Activated T-cell treated with anti-CD3 and anti-CD28 coated beads, Interleukin-2, amount 50 U/mL, for 48 hours (primary cell): ENCODE data around the gene CARMIL1.
"Not testable (repeated sequence)": the region's sequence is repeated elsewhere in the genome, so short reads cannot be mapped to it uniquely, and the experiment has no call there.

Experiments
- DNase-seq, 2 experiments: peaks; one replicate each; pipeline ENCODE4 v3.0.0-alpha.2; 2020

Gene CARMIL1

GRCh38 chr6:25371037-25371347 is 91.8 kb downstream of the CARMIL1 start:
- no peak for DNase-seq

DNA sequence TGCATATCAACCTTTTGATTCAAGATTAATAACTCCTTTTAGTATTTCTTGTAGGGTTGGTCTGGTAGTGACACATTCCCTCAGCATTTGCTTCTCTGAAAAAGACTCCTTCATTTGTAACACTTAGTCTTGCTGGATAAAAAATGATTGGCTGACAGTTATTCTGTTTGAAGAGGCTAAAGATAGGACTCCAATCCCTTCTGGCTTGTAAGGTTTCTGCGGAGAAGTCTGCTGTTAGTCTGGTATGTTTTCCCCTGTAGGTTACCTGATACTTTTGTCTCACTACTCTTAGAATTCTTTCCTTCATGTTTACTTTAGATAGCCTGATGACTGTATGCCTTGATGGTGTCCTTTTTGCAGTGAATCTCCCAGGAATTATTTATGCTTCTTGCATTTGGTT is 96.0 kb downstream of the CARMIL1 start:
- DNase-seq = no peak

GRCh38 chr6:25377664-25378063 is 98.5 kb downstream of the CARMIL1 start:
- DNase-seq = no peak

- no peak for DNase-seq
Observed at GRCh38 chr6:25381077-25381476, 101.9 kb downstream of the CARMIL1 start.

GRCh38 chr6:25382476-25382875 is 103.3 kb downstream of the CARMIL1 start:
- not testable (repeated sequence) for DNase-seq

DNA sequence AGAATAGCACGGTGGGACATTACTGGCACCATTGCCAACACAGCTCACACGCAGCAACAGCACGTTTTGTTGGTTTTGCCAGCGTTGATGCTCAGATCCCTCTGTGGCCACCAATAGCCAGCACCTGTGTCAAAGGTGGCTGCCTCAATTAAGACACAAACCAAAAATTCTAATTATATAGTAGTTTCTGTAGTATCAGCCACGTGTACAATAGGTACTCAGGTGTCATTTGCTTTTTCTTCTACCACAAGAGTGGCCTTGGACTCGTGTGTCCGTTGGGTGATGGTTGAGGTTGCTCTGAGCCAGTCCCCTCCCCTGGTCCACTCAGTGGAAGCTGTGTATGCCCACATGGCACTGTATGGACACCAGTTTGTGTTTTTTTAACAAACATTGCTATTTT is 105.1 kb downstream of the CARMIL1 start:
- no peak for DNase-seq

- no peak for DNase-seq
Observed at GRCh38 chr6:25384967-25385366, 105.8 kb downstream of the CARMIL1 start.

DNA sequence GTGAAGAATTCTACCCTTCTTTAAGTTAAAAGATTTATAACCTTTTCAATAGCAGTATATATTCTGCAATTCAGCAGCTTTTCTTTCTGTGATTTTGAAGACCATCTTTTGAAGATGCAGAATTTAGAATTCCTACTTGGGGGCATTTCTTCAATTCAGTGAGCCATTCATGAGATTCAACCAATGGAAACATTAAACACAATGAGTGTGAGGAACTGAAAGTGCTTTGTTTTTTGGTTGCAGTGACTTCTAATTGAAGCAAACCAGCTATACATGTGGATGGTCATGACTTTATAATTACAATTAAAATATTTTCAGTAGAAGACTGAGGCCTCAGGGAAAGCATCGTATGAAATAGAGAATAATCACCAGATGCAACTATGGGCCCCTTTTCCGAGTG is 108.3 kb downstream of the CARMIL1 start:
- no peak for DNase-seq

DNA sequence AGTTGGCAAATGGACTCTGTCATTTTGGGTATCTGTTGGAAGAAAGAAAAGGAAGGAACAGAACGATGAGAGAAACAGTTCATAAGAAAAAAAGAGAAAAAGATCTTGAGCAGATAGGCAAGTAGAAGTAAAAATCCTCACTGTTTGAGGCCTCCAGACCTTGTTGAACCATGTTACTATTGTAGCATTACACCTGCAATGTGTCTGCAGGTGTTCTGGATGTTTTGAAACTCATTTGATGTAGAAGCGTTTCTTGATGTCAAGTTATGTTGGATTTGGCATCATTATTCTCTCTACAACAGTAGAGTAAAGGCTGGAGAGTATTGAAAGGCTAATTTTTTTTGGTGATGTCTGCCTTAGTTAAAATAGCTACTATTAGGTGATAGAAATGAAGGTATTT is 108.7 kb downstream of the CARMIL1 start:
- no peak for DNase-seq

GRCh38 chr6:25388776-25389175 is 109.6 kb downstream of the CARMIL1 start:
- no peak for DNase-seq

GRCh38 chr6:25389471-25389870 is 110.3 kb downstream of the CARMIL1 start:
- DNase-seq = no peak

- no peak for DNase-seq
Observed at GRCh38 chr6:25392372-25392771, 113.2 kb downstream of the CARMIL1 start.

DNA sequence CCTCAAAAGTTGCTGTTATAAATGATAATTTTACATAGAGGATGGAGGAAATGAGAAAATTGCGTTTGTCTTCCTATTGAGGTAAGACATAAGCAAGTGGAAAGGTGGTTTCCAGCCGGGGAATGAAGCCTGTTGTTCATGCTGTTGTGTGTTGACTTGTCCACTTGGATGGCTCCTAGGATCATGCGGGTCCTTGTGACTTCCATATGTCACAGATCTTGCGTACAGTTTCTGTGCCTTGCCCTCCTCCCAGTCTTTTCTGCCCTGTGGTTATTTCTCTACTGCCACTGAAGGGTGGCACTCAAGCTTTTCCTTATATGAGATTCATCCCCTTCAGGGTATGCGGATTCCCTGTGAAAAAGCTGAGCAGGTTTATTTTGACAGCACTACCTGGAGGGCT is 116.6 kb downstream of the CARMIL1 start:
- DNase-seq = no peak

- no peak for DNase-seq
Observed at GRCh38 chr6:25397406-25397805, 118.2 kb downstream of the CARMIL1 start.

DNA sequence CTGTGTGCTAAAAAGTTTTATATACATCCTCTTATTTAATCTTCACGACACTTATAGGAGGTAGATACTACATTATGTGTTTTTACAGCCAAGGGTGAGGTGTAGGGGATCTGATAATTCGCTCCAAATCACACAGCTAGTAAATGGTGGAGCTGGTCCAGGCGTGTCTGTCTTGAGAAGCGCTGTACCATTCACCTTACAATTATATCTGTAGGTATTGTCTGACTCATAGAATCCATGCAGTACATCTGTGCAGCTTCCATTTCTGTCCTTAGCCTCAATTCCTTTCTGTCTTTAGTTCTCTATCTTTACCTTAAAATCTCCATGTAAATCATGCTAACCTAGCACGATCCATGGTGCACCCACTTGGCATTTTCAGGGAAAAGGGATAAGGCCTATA is 120.7 kb downstream of the CARMIL1 start:
- no peak for DNase-seq

DNA sequence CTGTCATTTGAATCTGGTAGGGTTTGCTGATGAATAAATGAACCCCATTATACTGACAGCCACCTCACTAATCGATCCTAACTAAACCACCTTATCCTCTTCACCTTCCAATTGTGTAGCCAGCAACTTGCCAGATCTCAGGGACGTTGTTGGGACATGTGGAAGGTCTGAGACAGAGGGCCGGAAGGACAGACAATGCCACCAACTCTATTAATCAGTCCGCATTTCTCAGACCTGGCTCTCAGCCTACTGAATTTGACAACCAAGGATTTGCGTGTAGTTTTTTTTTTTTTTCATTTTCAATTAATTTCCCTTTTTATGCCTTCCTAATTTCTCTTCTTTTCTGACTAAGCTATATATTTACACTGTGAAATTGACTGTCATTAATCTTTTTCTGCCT is 122.5 kb downstream of the CARMIL1 start:
- no peak for DNase-seq

DNA sequence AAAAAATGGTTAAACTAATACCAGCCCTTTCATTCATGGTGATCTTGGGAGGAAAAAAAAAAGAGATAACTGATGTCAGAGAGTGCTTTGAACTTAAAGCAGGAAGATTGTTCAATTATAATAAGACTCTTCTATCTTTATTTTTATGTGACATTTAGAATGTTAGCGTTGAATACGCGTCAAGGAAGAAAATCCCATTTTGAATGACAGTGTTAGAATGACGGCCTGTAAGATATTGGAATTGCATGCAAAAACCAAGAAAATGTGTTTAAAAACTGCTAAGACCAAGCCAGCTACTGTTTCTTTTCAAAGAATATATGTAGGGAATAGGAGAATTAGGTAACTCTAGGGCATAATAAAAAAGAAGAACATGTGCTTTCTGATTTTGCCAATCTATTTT is 123.0 kb downstream of the CARMIL1 start:
- no peak for DNase-seq

GRCh38 chr6:25403150-25403549 is 124.0 kb downstream of the CARMIL1 start:
- DNase-seq = no peak

DNA sequence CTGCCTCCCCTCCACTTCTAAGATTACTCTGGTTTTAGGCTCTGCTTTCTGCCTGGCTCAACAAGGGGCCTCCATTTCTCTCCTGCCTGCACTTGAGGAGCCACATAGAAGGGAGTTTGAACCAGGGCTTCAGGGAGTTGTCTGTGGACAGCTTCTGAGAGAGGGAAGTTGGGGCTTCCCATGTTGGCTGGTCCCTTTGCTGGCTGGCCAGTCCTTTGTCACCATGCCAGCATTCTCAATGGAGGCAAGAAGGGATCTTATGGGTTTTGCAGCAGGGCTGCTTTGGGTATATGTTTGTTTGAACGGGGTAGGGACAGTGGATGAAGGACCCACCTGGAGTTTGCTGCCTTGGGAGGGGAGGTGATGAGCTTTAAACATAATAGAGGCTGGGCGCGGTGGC is 124.9 kb downstream of the CARMIL1 start:
- DNase-seq = peak in 1 of 2 experiments; percentile 20

DNA sequence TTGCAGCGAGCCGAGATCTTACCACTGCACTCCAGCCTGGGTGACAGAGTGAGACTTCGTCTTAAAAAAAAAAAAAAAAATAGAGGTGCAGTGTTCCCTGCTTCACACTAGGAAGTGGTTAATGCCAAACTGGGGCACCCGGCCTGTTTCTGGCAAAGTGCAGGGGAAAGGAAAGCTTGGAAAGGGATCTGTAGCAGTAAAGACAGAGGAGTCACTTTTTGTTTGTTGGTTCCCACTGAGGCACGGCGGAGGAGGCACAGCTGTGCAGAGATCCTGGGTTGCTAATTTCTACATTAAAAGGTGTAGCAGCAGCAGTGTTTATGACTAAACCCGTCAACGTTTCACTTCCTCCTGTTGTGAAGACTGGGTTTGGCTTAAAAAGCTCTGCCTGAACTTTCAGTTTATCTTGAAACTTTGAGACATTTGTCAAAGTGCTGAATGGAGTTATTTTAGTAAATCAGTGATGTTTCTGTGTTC is 125.6 kb downstream of the CARMIL1 start:
- DNase-seq = peak; percentile 52 to 57

GRCh38 chr6:25405442-25405841 is 126.3 kb downstream of the CARMIL1 start:
- no peak for DNase-seq

DNA sequence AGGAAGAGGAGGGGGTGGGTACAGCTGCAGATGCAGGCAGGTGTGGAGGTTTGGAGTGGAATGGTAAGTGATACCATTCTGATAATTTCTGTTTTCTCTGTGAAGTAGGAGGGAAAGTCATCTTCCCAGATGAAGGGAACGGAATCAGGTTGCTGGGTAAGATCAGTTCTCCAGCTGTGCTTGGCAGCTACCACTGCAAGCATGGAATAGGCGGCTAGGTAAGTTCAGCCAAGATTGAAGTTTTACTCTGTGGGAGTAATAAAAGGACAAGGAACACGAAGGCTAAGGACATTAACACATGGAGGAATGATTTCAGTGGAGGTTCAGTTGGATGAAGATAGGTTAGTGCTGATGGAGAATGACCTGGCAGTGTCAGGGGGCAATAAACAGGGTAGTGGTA is 128.3 kb downstream of the CARMIL1 start:
- DNase-seq = no peak

GRCh38 chr6:25410102-25410501 is 130.9 kb downstream of the CARMIL1 start:
- DNase-seq = no peak

DNA sequence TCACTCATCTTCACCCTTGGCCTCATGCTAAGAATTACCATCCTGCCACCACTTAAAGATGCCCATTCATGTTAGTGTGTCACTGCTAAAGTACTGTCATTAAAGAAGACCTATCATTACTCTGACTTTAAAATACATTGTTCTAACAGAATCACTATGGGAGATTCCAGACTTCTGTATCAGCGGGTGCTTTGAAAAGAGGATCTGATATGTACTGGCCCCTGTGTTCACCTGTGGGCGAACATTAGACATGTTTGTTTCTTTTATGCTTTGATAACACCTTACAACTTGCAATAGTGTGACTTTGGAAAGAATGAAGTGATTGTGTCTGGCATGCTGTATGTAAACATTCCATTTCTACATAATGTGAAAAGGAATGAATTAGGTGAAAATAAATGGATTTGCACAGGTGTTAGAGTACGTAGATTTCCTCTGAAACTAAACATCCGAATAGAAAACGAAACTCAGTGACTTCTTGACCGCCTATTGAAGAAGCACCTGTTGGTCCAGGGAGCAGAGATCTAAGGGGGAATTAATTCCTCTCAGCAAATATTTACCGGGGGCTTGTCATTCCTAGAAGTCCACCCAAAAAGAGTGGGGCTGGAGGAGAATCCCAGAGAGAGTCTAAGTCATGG is 132.3 kb downstream of the CARMIL1 start:
- DNase-seq = no peak

- DNase-seq = no peak
Observed at GRCh38 chr6:25413207-25413905, 134.2 kb downstream of the CARMIL1 start.
